GM23248 (cell line): Measurements from ENCODE around the gene CCDC70. TPM values are rescaled to one million over a fixed set of nuclear protein-coding genes. Genes with fewer than 3 reads are reported as not detected.

ENCODE experiments used
- DNase-seq: peaks from one replicate; pipeline ENCODE4 v3.0.0-alpha.2; 2015
- H2AFZ ChIP-seq: fragments of 200-600 bp; sonication (generic); 2 replicates; pipeline ENCODE4 v1.6.1; 2016; ENCODE audit warnings: antibody characterized with exemption
- H3F3A ChIP-seq: fragments of 200-600 bp; sonication (generic); 2 replicates; pipeline ENCODE4 v1.6.1; 2016; ENCODE audit warnings: mild to moderate bottlenecking, antibody characterized with exemption, mixed run types; ENCODE audit not compliant: insufficient read depth
- H3K27ac ChIP-seq: fragments of 200-600 bp; sonication (generic); 2 replicates; pipeline ENCODE4 v1.5.1; 2016; ENCODE audit warnings: mild to moderate bottlenecking
- H3K27me3 ChIP-seq: fragments of 200-600 bp; sonication (generic); replicated peaks from 2 replicates; pipeline ENCODE4 v1.6.1; 2016; ENCODE audit warnings: mild to moderate bottlenecking; ENCODE audit not compliant: insufficient read depth
- H3K36me3 ChIP-seq: fragments of 200-600 bp; sonication (generic); 2 replicates; pipeline ENCODE4 v1.6.1; 2016; ENCODE audit warnings: low read depth, mild to moderate bottlenecking
- H3K4me1 ChIP-seq: fragments of 200-600 bp; sonication (generic); 2 replicates; pipeline ENCODE4 v1.6.1; 2016; ENCODE audit warnings: mild to moderate bottlenecking; ENCODE audit not compliant: insufficient read depth
- H3K4me2 ChIP-seq: fragments of 200-600 bp; sonication (generic); one replicate; pipeline ENCODE4 v1.6.1; 2016; ENCODE audit warnings: mild to moderate bottlenecking; ENCODE audit not compliant: unreplicated experiment
- H3K4me3 ChIP-seq: fragments of 200-600 bp; sonication (generic); 2 replicates; pipeline ENCODE4 v1.5.1; 2016; ENCODE audit warnings: mild to moderate bottlenecking
- H3K79me2 ChIP-seq: fragments of 200-600 bp; sonication (generic); 2 replicates; pipeline ENCODE4 v1.6.1; 2016; ENCODE audit warnings: mild to moderate bottlenecking; ENCODE audit not compliant: insufficient read depth
- H3K9ac ChIP-seq: fragments of 200-600 bp; sonication (generic); 2 replicates; pipeline ENCODE4 v1.6.1; 2016; ENCODE audit warnings: mild to moderate bottlenecking
- H3K9me2 ChIP-seq: fragments of 200-600 bp; sonication (generic); 2 replicates; pipeline ENCODE4 v1.6.1; 2016; ENCODE audit warnings: mixed run types, mild to moderate bottlenecking, moderate library complexity; ENCODE audit not compliant: insufficient read depth
- H3K9me3 ChIP-seq: fragments of 200-600 bp; sonication (generic); one replicate; pipeline ENCODE4 v1.6.1; 2017; ENCODE audit warnings: low read depth
- H4K20me1 ChIP-seq: fragments of 200-600 bp; sonication (generic); 2 replicates; pipeline ENCODE4 v1.6.0; 2016; ENCODE audit not compliant: insufficient read depth
- EZH2 ChIP-seq: fragments of 200-600 bp; sonication (generic); IDR thresholded peaks from 2 replicates; pipeline ENCODE4 v1.6.1; 2018; ENCODE audit warnings: antibody characterized with exemption, mild to moderate bottlenecking; ENCODE audit not compliant: insufficient read depth, poor library complexity, severe bottlenecking
- EZH2phosphoT487 ChIP-seq: fragments of 200-600 bp; sonication (generic); IDR thresholded peaks from 2 replicates; pipeline ENCODE4 v1.6.1; 2018; ENCODE audit warnings: antibody characterized with exemption, moderate library complexity, mild to moderate bottlenecking, low read depth; ENCODE audit not compliant: insufficient read depth
- WGBS, 2 experiments: methylation state at CpG; one replicate each; pipeline ENCODE4 v1.1.6; 2015 to 2017; ENCODE audit warnings: low lambda C conversion rate in 2 of 2, low coverage in 1 of 2; ENCODE audit errors: missing lambda C conversion rate in 2 of 2; 5-methylcytosine and 5-hydroxymethylcytosine counted together
- in situ Hi-C: fragments of 300-500 bp; cut with MboI; formaldehyde crosslinking; loops from 2 replicates; pipeline ENCODE4 v1.15.0; 2020
- polyA plus RNA-seq: library from polyadenylated mRNA; unstranded; fragments of >200 nt; fragmentation: Nextera tagmentation; extraction: Ambion mirVana; gene quantifications from 2 replicates; pipeline ENCODE4 v1.2.1, GENCODE V29; 2016
- total RNA-seq: library from RNA; depleted of rRNA; stranded (reverse); fragments of >200 nt; shearing (Covaris generic); gene quantifications from 2 replicates; pipeline ENCODE4 v1.2.3, GENCODE V29; 2014

CCDC70 gene
- total and polyA plus RNA-seq, 2 experiments from 2014 or later: not detected

- 85 to 91% methylated on average over 1 of the region's 1 CpG for WGBS, 2 experiments
- Histone ChIP-seq H3K79me2 (no peaks in the 10 kb centered on the region), H2AFZ (no peak overlapping the region), H3K36me3 (no peaks in the 10 kb centered on the region), H4K20me1 (no peaks in the 10 kb centered on the region), H3K27me3 (peaks cover 25% of the 10 kb centered on the region), H3K4me3 (no peak overlapping the region), H3F3A (no peaks in the 10 kb centered on the region), H3K27ac (no peak overlapping the region), H3K4me2 (no peak overlapping the region), H3K4me1 (no peaks in the 10 kb centered on the region), H3K9me3 (no peaks in the 10 kb centered on the region), H3K9me2 (no peaks in the 10 kb centered on the region; the same call in 1 of the 2 replicates), H3K9ac (no peak overlapping the region)
- no peak for DNase-seq
- TF ChIP-seq EZH2phosphoT487: no peak
- TF ChIP-seq EZH2: no peak
- in situ Hi-C loops: no loop called here
Observed at GRCh38 chr13:51856027-51856736, 5.6 kb upstream of the CCDC70 start.

GRCh38 chr13:51856998-51857397 is 4.8 kb upstream of the CCDC70 start:
- H3K9me3 ChIP-seq: no peaks in the 10 kb centered on the region
- in situ Hi-C loops: no loop called here
- H3K36me3 ChIP-seq: no peaks in the 10 kb centered on the region
- H2AFZ ChIP-seq: no peak overlapping the region
- TF ChIP-seq EZH2 (no peak), EZH2phosphoT487 (no peak)
- no peaks in the 10 kb centered on the region for H4K20me1 ChIP-seq
- H3K27me3 ChIP-seq: peaks cover 25% of the 10 kb centered on the region
- H3K9ac ChIP-seq: no peak overlapping the region
- H3K4me2 ChIP-seq: no peak overlapping the region
- H3K4me1 ChIP-seq: no peaks in the 10 kb centered on the region
- DNase-seq: no peak
- H3K4me3 ChIP-seq: no peak overlapping the region
- no peaks in the 10 kb centered on the region for H3F3A ChIP-seq
- WGBS, 2 experiments: 74 to 94% methylated on average over 1 of the region's 1 CpG
- no peaks in the 10 kb centered on the region; the same call in 1 of the 2 replicates for H3K9me2 ChIP-seq
- no peak overlapping the region for H3K27ac ChIP-seq
- no peaks in the 10 kb centered on the region for H3K79me2 ChIP-seq

GRCh38 chr13:51858433-51859247 is 3.1 kb upstream of the CCDC70 start:
- H3K4me2 ChIP-seq: no peak overlapping the region
- TF ChIP-seq EZH2phosphoT487: no peak
- no peak for TF ChIP-seq EZH2
- H3K36me3 ChIP-seq: no peaks in the 10 kb centered on the region
- no peak for DNase-seq
- H2AFZ ChIP-seq: no peak overlapping the region
- peaks cover 22% of the 10 kb centered on the region for H3K27me3 ChIP-seq
- in situ Hi-C loops: no loop called here
- no peaks in the 10 kb centered on the region; the same call in 1 of the 2 replicates for H3K9me2 ChIP-seq
- H3K79me2 ChIP-seq: no peaks in the 10 kb centered on the region
- H3K9me3 ChIP-seq: no peaks in the 10 kb centered on the region
- H3K4me3 ChIP-seq: no peak overlapping the region
- H3F3A ChIP-seq: no peaks in the 10 kb centered on the region
- H3K27ac ChIP-seq: no peak overlapping the region
- no peaks in the 10 kb centered on the region for H4K20me1 ChIP-seq
- WGBS, 2 experiments: 29 to 31% methylated on average over 11 of the region's 11 CpGs
- H3K4me1 ChIP-seq: no peaks in the 10 kb centered on the region
- no peak overlapping the region for H3K9ac ChIP-seq

GRCh38 chr13:51862957-51863356 is 1.2 kb downstream of the CCDC70 start:
- Histone ChIP-seq H3K27ac (no peak overlapping the region), H3K4me3 (no peak overlapping the region), H3K9ac (no peak overlapping the region), H2AFZ (no peak overlapping the region), H3K9me3 (no peaks in the 10 kb centered on the region), H3K4me1 (no peaks in the 10 kb centered on the region), H3K27me3 (peaks cover 13% of the 10 kb centered on the region; the same call in 1 of the 2 replicates), H3K4me2 (no peak overlapping the region), H3F3A (no peaks in the 10 kb centered on the region), H3K36me3 (no peaks in the 10 kb centered on the region), H3K9me2 (no peaks in the 10 kb centered on the region), H3K79me2 (no peaks in the 10 kb centered on the region), H4K20me1 (no peaks in the 10 kb centered on the region)
- 40 to 48% methylated on average over 7 of the region's 7 CpGs for WGBS, 2 experiments
- no peak for DNase-seq
- in situ Hi-C loops: no loop called here
- TF ChIP-seq EZH2phosphoT487 (no peak), EZH2 (no peak)
